Tibial nerve (tissue), 4 donors: Measurements from ENCODE around the gene SIGLEC12.

Experiments
- EP300 ChIP-seq, 2 donors: sonication (generic); formaldehyde crosslinking; IDR thresholded peaks; one replicate each; pipeline ENCODE4 v1.6.1; 2017; ENCODE audit warnings: antibody characterized with exemption in 2 of 2, mild to moderate bottlenecking in 1 of 2
- POLR2A ChIP-seq, 2 donors: fragments of 450-650 bp; IDR thresholded peaks; one replicate each; pipeline ENCODE4 v1.6.1; 2017; ENCODE audit warnings: antibody characterized with exemption in 2 of 2, mild to moderate bottlenecking in 2 of 2, moderate library complexity in 2 of 2
- TF ChIP-seq, protein P1 (sequence below), 5 experiments: fragments of 200-600 bp in 3 of 5; fragments of 450-650 bp in 2 of 5; sonication (generic) in 3 of 5; IDR thresholded peaks; one replicate each; pipeline ENCODE4 v1.5.1; 2016 to 2019; ENCODE audit warnings: antibody characterized with exemption in 5 of 5, mild to moderate bottlenecking in 3 of 5, moderate library complexity in 2 of 5

DNA sequence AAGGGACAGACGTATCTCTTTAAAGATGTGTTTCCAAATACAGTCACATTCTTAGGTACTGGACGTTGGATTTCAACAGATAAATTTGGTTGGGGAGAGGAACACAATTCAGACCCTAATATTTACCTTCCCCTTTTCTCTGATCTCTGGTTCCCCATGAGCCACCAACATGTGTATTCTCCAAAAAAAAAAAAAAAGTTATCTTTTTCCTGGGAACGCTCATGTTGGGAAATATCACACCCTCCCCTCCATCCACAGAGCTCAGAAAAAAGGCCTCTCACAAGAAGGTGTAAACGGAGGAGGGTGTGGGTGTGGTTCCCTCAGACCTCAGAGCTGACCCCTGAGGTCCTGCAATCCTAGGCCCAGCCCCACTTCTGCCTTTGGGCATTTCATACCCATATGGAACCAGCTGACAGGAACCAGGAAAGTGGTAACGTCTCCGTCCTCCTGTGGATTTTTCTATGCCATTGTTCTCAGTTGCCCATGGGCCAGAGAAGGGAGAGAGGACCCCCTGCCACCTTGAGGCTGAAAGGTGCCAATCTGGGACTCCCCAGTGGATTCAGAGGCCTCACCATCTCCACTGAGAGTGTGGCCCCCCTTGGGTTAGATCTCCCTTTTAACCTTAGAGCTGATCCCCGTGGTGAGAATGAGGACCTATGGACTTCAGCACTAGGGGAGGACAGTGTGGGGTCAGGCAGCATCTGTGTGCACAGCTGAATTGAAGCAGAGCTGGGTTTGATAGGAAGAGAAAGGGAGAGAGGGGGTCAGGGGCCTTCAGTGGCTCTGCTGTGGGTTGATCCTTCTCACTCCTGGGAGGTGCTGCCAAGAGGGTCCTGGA is 8.4 kb upstream of the SIGLEC12 start:
- TF ChIP-seq, protein P1, sequence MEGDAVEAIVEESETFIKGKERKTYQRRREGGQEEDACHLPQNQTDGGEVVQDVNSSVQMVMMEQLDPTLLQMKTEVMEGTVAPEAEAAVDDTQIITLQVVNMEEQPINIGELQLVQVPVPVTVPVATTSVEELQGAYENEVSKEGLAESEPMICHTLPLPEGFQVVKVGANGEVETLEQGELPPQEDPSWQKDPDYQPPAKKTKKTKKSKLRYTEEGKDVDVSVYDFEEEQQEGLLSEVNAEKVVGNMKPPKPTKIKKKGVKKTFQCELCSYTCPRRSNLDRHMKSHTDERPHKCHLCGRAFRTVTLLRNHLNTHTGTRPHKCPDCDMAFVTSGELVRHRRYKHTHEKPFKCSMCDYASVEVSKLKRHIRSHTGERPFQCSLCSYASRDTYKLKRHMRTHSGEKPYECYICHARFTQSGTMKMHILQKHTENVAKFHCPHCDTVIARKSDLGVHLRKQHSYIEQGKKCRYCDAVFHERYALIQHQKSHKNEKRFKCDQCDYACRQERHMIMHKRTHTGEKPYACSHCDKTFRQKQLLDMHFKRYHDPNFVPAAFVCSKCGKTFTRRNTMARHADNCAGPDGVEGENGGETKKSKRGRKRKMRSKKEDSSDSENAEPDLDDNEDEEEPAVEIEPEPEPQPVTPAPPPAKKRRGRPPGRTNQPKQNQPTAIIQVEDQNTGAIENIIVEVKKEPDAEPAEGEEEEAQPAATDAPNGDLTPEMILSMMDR (IDR thresholded peaks at IDR 0.05) = no peak
- TF ChIP-seq POLR2A (IDR thresholded peaks at IDR 0.05) = no peak
- TF ChIP-seq EP300 (IDR thresholded peaks at IDR 0.05) = no peak
